Stimulated activated effector memory CD8-positive, alpha-beta T cell treated with anti-CD3 and anti-CD28 coated beads, Interleukin-12 subunit alpha, Interleukin-12 subunit beta, amount 100 ng/mL, for 72 hours (primary cell): ENCODE results near the gene ANKRD50.

ENCODE experiments used
- ATAC-seq: fragments of 150-1000 bp; cut with Tn5 transposase; 2 replicates; pipeline ENCODE4 v1.10.0; 2021
- DNase-seq, 2 donors: peaks; one replicate each; pipeline ENCODE4 v3.0.0; 2021 to 2022; ENCODE audit warnings: low spot score in 2 of 2
- H3K27ac Mint-ChIP-seq: one replicate; pipeline ENCODE4 v1.8.0; 2022; ENCODE audit warnings: mild to moderate bottlenecking, mixed read lengths
- H3K36me3 Mint-ChIP-seq: one replicate; pipeline ENCODE4 v1.8.0; 2022; ENCODE audit warnings: mild to moderate bottlenecking, mixed read lengths
- H3K4me1 Mint-ChIP-seq: one replicate; pipeline ENCODE4 v1.8.0; 2022; ENCODE audit warnings: mixed read lengths
- H3K4me3 Mint-ChIP-seq: one replicate; pipeline ENCODE4 v1.8.0; 2022; ENCODE audit warnings: mild to moderate bottlenecking, mixed read lengths
- H3K9me3 Mint-ChIP-seq: one replicate; pipeline ENCODE4 v1.8.0; 2022; ENCODE audit warnings: mixed read lengths

ANKRD50 gene

GRCh38 chr4:124712372-124713184, at the start of gene ANKRD50:
ANKRD50 (minus strand) TSS chr4:124712732; CDS start chr4:124710511, 2,221 bp downstream.
- Mint-ChIP-seq H3K9me3 (no peaks in the 10 kb centered on the region), H3K27ac (no peak within 1 kb of the TSS), H3K4me3 (no peak within 1 kb of the TSS), H3K36me3 (peaks cover 5% of the 10 kb centered on the region), H3K4me1 (peaks cover 5% of the 10 kb centered on the region)
- DNase-seq (peak; percentile 24 to 55), ATAC-seq (peak; percentile 83)

GRCh38 chr4:124757126-124757525, 44.6 kb upstream of the ANKRD50 start:
- Mint-ChIP-seq H3K27ac (no peak overlapping the region), H3K36me3 (no peaks in the 10 kb centered on the region), H3K9me3 (no peaks in the 10 kb centered on the region), H3K4me3 (no peak overlapping the region), H3K4me1 (no peaks in the 10 kb centered on the region)
- no peak for DNase-seq
- no peak for ATAC-seq

- H3K36me3 Mint-ChIP-seq = no peaks in the 10 kb centered on the region
- no peak overlapping the region for H3K4me3 Mint-ChIP-seq
- DNase-seq (no peak), ATAC-seq (no peak)
- H3K9me3 Mint-ChIP-seq = no peaks in the 10 kb centered on the region
- H3K4me1 Mint-ChIP-seq = no peaks in the 10 kb centered on the region
- H3K27ac Mint-ChIP-seq = no peak overlapping the region
Measured at GRCh38 chr4:124754681-124755080, 42.1 kb upstream of the ANKRD50 start.

GRCh38 chr4:124753941-124754581, 41.5 kb upstream of the ANKRD50 start:
- Mint-ChIP-seq H3K27ac (no peak overlapping the region), H3K9me3 (no peaks in the 10 kb centered on the region), H3K4me1 (no peaks in the 10 kb centered on the region), H3K4me3 (no peak overlapping the region), H3K36me3 (no peaks in the 10 kb centered on the region)
- DNase-seq (no peak), ATAC-seq (no peak)

GRCh38 chr4:124749421-124749820, 36.9 kb upstream of the ANKRD50 start:
- no peak for DNase-seq
- no peak overlapping the region for H3K4me3 Mint-ChIP-seq

GRCh38 chr4:124748965-124749364, 36.4 kb upstream of the ANKRD50 start:
- Mint-ChIP-seq H3K9me3 (peaks cover 5% of the 10 kb centered on the region), H3K4me3 (no peak overlapping the region), H3K27ac (no peak overlapping the region), H3K4me1 (no peaks in the 10 kb centered on the region), H3K36me3 (no peaks in the 10 kb centered on the region)
- DNase-seq (no peak), ATAC-seq (no peak)

More at GRCh38 chr4:124749421-124749820, 36.9 kb upstream of the ANKRD50 start:
- Mint-ChIP-seq H3K9me3 (peaks cover 4% of the 10 kb centered on the region), H3K4me1 (no peaks in the 10 kb centered on the region), H3K27ac (no peak overlapping the region), H3K36me3 (no peaks in the 10 kb centered on the region)
- ATAC-seq = no peak

- no peaks in the 10 kb centered on the region for H3K4me1 Mint-ChIP-seq
- ATAC-seq (no peak), DNase-seq (no peak)
- H3K9me3 Mint-ChIP-seq = peaks cover 5% of the 10 kb centered on the region
- no peak overlapping the region for H3K27ac Mint-ChIP-seq
- H3K36me3 Mint-ChIP-seq = no peaks in the 10 kb centered on the region
- H3K4me3 Mint-ChIP-seq = no peak overlapping the region
Measured at GRCh38 chr4:124745985-124746801, 33.7 kb upstream of the ANKRD50 start.

- Mint-ChIP-seq H3K27ac (no peak overlapping the region), H3K36me3 (no peaks in the 10 kb centered on the region), H3K4me3 (no peak overlapping the region), H3K4me1 (no peaks in the 10 kb centered on the region), H3K9me3 (peaks cover 5% of the 10 kb centered on the region)
- DNase-seq (no peak), ATAC-seq (no peak)
Measured at GRCh38 chr4:124743711-124744110, 31.2 kb upstream of the ANKRD50 start.

- Mint-ChIP-seq H3K9me3 (peaks cover 5% of the 10 kb centered on the region), H3K4me3 (no peak overlapping the region), H3K27ac (no peak overlapping the region), H3K4me1 (no peaks in the 10 kb centered on the region), H3K36me3 (no peaks in the 10 kb centered on the region)
- DNase-seq (no peak), ATAC-seq (no peak)
Measured at GRCh38 chr4:124740501-124740900, 28.0 kb upstream of the ANKRD50 start.

GRCh38 chr4:124738994-124739393, 26.5 kb upstream of the ANKRD50 start:
- no peak overlapping the region for H3K27ac Mint-ChIP-seq

GRCh38 chr4:124737619-124738018, 25.1 kb upstream of the ANKRD50 start:
- H3K4me3 Mint-ChIP-seq = no peak overlapping the region

More at GRCh38 chr4:124738994-124739393, 26.5 kb upstream of the ANKRD50 start:
- no peaks in the 10 kb centered on the region for H3K4me1 Mint-ChIP-seq
- no peaks in the 10 kb centered on the region for H3K9me3 Mint-ChIP-seq
- DNase-seq (no peak), ATAC-seq (no peak)
- H3K36me3 Mint-ChIP-seq = no peaks in the 10 kb centered on the region
- no peak overlapping the region for H3K4me3 Mint-ChIP-seq

GRCh38 chr4:124736526-124736925, 24.0 kb upstream of the ANKRD50 start:
- no peak for ATAC-seq
- no peak overlapping the region for H3K4me3 Mint-ChIP-seq
- no peaks in the 10 kb centered on the region for H3K9me3 Mint-ChIP-seq
- DNase-seq = no peak
- H3K27ac Mint-ChIP-seq = no peak overlapping the region
- H3K4me1 Mint-ChIP-seq = no peaks in the 10 kb centered on the region
- H3K36me3 Mint-ChIP-seq = no peaks in the 10 kb centered on the region

More at GRCh38 chr4:124737619-124738018, 25.1 kb upstream of the ANKRD50 start:
- Mint-ChIP-seq H3K4me1 (no peaks in the 10 kb centered on the region), H3K9me3 (no peaks in the 10 kb centered on the region), H3K27ac (no peak overlapping the region), H3K36me3 (no peaks in the 10 kb centered on the region)
- DNase-seq = no peak
- ATAC-seq = no peak

GRCh38 chr4:124727331-124727890, 14.9 kb upstream of the ANKRD50 start:
- no peak for DNase-seq
- ATAC-seq = no peak
- Mint-ChIP-seq H3K4me1 (no peaks in the 10 kb centered on the region), H3K4me3 (no peak overlapping the region), H3K36me3 (no peaks in the 10 kb centered on the region), H3K27ac (no peak overlapping the region), H3K9me3 (peaks cover 2% of the 10 kb centered on the region)

GRCh38 chr4:124726269-124726668, 13.7 kb upstream of the ANKRD50 start:
- no peaks in the 10 kb centered on the region for H3K4me1 Mint-ChIP-seq
- no peak overlapping the region for H3K4me3 Mint-ChIP-seq
- no peak overlapping the region for H3K27ac Mint-ChIP-seq
- ATAC-seq (no peak), DNase-seq (no peak)
- no peaks in the 10 kb centered on the region for H3K36me3 Mint-ChIP-seq
- peaks cover 2% of the 10 kb centered on the region for H3K9me3 Mint-ChIP-seq

GRCh38 chr4:124722071-124722470, 9.5 kb upstream of the ANKRD50 start:
- Mint-ChIP-seq H3K9me3 (no peaks in the 10 kb centered on the region), H3K36me3 (no peaks in the 10 kb centered on the region), H3K4me1 (no peaks in the 10 kb centered on the region), H3K4me3 (no peak overlapping the region), H3K27ac (no peak overlapping the region)
- DNase-seq (no peak), ATAC-seq (peak; percentile 48)
